Heart left ventricle (tissue), 13 donors: Measurements from ENCODE around the gene PAK4.

Experiments
- CTCF ChIP-seq, 12 donors: fragments of 200-600 bp; sonication (generic) in 4 of 12; IDR thresholded peaks; one replicate each; pipeline versions ENCODE4 v1.5.0 to v1.8.0; 2018 to 2022; ENCODE audit warnings: antibody characterized with exemption in 12 of 12, mild to moderate bottlenecking in 5 of 12
- POLR2A ChIP-seq, 2 donors: fragments of 450-650 bp; IDR thresholded peaks; one replicate each; pipeline ENCODE4 v1.6.1; 2017; ENCODE audit warnings: antibody characterized with exemption in 2 of 2, mild to moderate bottlenecking in 2 of 2, moderate library complexity in 2 of 2
- donor health status: ischemic (EF 13 %, LVEDD 7.1; RV severe dilation, severe dysfunction).
- donor health status: DM: no; HTN: yes; CAD: no.
- donor health status: DM: no; HTN: no; CAD: no.
- donor health status: ischemic (EF 25% LVEDD 6.9; RV normal size, moderate dysfunction).
- donor health status: ischemic (EF 25% LVEDD 5.7; RV mildly dilated, moderate dysfunction).
- donor health status: ischemic (EF 35%, LVEDD 5.7; RV mildly dilated, moderate dysfunction).
- donor health status: nonischemic (EF 11% LVEDD 7.7; RV severe dilation, severe dysfunction).
- donor health status: DM: yes; HTN: yes; CAD: no.
- donor health status: PGD.
- donor health status: ischemic (EF 29% LVEDD 5.4; RV normal size, mild dysfunction).
- donor health status: nonischemic (EF 23%, LVEDD 6.1; RV moderate dilation, normal function).

- no peak for TF ChIP-seq CTCF (IDR thresholded peaks at IDR 0.05)
- TF ChIP-seq POLR2A (IDR thresholded peaks at IDR 0.05) = no peak
These were observed 42.9 kb downstream of the PAK4 start for GRCh38 chr19:39168258-39169142.
